ENCODE results near the gene CLASRP.

CLASRP gene

GRCh38 chr19:45051929-45052579, 13.2 kb downstream of the CLASRP start:
- no peak overlapping the region for H3K4me3 ChIP-seq (ENCODE audit: low read length)
- DNase-seq (ENCODE audit: low read depth, low spot score): no peak

GRCh38 chr19:45056831-45057230, 18.0 kb downstream of the CLASRP start:
- no peak overlapping the region for H3K4me3 ChIP-seq (ENCODE audit: low read length)
- DNase-seq (ENCODE audit: low read depth, low spot score): no peak

DNA sequence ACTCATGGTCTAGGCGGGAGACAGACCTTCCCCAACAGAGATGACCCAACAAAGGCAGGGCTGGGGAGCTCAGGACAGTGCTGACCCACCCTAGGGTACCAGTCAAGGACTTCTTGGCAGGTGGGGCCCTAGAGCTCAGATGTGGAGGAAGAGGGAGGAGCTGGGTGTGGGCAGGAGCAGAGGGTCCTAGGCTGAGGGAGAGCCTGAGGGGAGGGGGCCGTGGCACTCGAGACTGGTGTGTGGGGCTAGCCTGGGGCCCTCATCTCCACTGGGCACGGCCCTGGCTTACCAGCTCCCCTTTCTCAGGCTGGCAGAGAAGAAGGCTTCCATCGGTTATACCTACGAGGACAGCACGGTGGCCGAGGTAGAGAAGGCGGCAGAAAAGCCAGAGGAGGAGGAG, 18.6 kb downstream of the CLASRP start:
- no peak for DNase-seq (ENCODE audit: low read depth, low spot score)
- no peak overlapping the region for H3K4me3 ChIP-seq (ENCODE audit: low read length)

GRCh38 chr19:45058622-45059159, 19.8 kb downstream of the CLASRP start:
- no peak for DNase-seq (ENCODE audit: low read depth, low spot score)
- H3K4me3 ChIP-seq (ENCODE audit: low read length): no peak overlapping the region

- DNase-seq (ENCODE audit: low read depth, low spot score): peak; percentile 69
- no peak overlapping the region for H3K4me3 ChIP-seq (ENCODE audit: low read length)
These were observed 20.6 kb downstream of the CLASRP start for GRCh38 chr19:45059258-45059965.

DNA sequence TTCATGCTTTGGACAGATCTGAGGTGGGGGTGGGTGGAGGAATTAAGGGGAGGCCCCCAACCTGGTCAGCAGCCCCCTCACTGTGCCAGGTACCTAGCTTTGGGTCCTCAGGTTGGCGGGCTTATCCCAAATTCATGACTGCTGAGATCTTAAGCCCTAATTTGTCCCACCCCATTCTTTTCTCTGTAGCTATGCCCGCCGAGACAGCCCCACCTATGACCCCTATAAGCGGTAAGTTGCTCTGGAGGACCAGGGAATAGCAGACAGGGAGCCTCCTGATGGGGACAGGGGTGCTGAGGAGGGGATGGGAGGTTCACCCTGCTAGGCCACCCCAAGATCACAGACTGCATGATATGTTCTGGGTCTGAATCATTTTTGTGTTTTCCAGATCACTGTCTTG, 23.1 kb downstream of the CLASRP start:
- no peak overlapping the region for H3K4me3 ChIP-seq (ENCODE audit: low read length)
- no peak for DNase-seq (ENCODE audit: low read depth, low spot score)

DNA sequence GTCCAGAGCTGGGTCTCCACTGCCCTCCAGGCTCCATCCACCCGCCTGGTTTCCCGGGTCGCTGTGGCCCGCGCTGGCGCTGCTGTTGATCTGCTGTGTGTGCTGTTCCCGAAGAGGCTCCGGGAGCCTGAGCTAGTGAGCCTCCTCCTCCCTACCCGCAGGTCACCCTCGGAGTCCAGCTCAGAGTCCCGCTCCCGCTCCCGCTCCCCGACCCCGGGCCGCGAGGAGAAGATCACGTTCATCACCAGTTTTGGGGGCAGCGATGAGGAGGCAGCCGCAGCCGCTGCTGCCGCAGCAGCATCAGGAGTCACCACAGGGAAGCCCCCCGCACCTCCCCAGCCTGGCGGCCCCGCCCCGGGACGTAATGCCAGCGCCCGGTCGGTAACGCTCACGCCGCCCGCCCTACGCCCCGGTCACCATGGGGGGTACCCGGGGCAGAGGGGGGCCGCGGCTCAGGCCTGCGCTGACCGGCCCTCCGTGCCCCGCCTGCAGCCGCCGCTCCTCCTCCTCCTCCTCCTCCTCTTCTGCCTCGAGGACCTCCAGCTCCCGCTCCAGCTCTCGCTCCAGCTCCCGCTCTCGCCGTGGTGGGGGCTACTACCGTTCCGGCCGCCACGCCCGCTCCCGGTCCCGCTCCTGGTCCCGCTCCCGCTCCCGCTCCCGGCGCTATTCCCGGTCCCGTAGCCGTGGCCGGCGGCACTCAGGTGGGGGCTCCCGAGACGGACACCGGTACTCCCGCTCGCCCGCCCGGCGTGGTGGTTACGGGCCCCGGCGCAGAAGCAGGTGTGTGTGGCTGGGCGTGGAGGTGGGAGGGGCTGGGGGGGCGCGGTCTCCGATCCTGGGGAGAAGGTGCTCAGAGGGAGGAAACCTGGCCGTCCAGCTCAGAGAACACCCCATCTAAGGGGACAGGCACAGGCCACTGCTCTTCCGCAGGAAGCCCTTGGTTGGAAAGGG, 25.3 kb downstream of the CLASRP start:
- no peak for DNase-seq (ENCODE audit: low read depth, low spot score)
- H3K4me3 ChIP-seq (ENCODE audit: low read length): no peak overlapping the region

- H3K4me3 ChIP-seq (ENCODE audit: low read length): no peak overlapping the region
- no peak for DNase-seq (ENCODE audit: low read depth, low spot score)
These were observed 28.2 kb downstream of the CLASRP start for GRCh38 chr19:45066921-45067661.

GRCh38 chr19:45068041-45068440, 29.2 kb downstream of the CLASRP start:
- H3K4me3 ChIP-seq (ENCODE audit: low read length): no peak overlapping the region
- DNase-seq (ENCODE audit: low read depth, low spot score): no peak

DNA sequence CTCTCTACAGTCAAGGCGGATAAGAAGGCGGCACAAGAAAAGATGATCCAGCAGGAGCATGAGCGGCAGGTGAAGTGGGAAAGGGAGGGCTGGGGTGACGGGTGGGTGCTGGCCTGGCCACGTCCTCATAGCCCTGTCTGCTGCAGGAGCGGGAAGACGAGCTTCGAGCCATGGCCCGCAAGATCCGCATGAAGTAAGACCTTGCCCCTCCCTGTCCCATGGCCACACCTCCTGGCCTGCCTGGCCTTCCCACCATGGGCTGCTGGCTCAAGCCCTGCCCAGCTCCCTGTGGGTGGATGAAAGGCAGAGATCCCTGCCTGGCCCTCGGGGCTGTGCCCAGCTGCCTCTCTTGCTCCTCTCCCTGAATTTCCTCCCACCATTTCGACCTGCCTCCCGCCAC, 30.2 kb downstream of the CLASRP start:
- no peak for DNase-seq (ENCODE audit: low read depth, low spot score)
- no peak overlapping the region for H3K4me3 ChIP-seq (ENCODE audit: low read length)

DNA sequence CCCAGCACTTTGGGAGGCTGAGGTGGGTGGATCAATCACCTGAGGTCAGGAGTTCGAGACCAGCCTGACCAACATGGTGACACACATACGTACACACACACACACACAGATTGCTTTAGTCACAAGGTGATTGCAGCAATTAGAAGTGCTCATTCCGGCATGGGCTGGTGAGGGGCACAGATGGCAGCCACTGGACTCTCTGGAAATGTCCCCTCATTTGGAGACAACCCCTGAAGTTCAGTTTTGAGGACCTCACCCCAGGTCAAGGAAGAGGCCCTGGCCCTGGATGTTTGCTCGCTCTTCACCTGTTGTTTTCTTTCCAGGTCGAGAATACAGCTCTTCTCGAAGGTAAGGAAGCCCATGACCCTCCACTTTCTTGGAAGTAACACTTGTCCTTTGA, 31.4 kb downstream of the CLASRP start:
- DNase-seq (ENCODE audit: low read depth, low spot score): no peak
- no peak overlapping the region for H3K4me3 ChIP-seq (ENCODE audit: low read length)

GRCh38 chr19:45070861-45071544, 32.2 kb downstream of the CLASRP start:
- DNase-seq (ENCODE audit: low read depth, low spot score): no peak

DNA sequence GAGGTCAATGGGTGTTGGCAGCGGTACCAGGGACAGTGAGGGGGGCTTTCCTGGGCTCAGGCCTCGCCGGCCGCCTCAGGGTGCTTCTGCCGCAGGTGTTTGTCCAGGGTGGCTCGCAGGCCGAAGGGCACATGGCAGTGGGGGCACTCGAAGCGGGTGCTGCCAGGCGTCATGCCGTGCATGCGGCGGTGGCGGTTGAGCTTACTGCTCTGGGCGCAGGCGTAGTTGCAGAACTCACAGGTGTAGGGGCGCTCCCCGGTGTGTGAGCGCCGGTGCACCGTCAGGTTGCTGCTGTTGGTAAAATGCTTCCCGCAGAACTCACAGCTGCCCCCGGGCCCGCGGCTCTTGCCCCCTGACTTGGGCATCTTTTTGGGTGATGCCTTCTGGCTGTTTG, 32.7 kb downstream of the CLASRP start:
- no peak overlapping the region for H3K4me3 ChIP-seq (ENCODE audit: low read length)
- DNase-seq (ENCODE audit: low read depth, low spot score): no peak

More at GRCh38 chr19:45070861-45071544, 32.2 kb downstream of the CLASRP start:
- H3K4me3 ChIP-seq (ENCODE audit: low read length): no peak overlapping the region

DNA sequence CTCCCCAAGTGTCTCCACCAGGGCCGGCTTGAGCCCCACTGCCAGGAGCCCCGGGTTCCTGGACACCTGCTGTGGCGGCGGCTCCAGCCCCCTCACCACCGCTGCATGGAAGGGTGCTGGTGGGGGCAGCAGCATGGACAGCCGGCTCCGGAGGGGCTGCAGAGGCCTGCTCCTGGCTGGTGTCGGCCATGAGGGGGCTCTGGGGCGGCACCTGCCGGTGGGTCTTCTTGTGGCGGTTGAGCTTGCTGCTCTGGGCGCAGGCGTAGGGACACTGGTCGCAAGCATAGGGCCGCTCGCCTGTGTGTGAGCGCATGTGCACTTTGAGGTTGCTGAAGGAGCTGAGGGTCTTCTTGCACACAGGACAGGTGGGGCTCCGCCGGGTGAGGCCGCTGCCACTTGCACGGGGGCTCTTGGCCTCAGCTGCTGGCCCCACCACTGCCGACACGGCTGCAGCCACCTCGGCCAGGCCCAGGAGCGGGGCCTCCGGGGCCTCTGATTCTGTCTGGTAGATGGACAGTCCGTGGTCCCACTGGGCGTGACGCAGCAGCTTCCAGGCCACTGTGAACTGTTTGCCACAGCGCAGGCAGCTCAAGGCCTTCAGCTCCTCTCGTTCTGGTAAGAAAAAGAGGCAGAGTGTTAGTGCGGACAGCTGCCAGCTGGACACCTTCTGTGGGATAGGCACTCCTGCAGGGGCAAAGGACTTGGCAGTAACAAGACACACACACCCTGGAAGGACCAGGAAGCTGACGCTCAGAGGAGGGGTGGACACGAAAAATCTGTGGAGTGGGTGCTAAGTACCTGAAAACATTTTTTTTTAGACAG, 33.3 kb downstream of the CLASRP start:
- H3K4me3 ChIP-seq (ENCODE audit: low read length): no peak overlapping the region
- DNase-seq (ENCODE audit: low read depth, low spot score): no peak

DNA sequence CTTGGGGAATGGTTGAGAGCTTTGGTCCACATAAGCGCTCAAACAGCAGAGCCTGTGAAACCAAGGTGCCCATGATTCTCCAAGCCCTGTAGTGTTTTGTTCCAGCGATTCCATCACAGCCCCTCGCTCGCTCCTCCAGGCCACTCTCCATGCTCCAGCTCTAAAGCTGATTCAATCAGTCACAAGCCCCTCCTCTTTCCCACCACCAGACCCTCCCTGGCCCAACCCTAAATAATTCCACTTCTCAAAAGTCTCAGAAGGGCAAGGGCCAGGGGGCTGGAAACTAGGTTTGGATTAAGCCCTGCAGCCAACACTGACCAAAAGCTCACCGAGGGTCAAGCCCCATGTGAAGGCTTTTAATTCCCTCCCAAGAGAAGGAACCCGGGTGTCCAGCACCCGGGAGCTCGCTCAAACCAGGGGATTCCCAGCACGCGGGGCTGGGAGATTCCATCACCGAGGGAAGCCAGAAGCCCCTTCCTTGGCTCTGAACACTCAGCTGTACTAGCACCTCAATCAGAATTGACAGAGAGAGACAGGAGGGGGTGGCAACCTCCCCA, 36.0 kb downstream of the CLASRP start:
- no peak overlapping the region for H3K4me3 ChIP-seq (ENCODE audit: low read length)
- no peak for DNase-seq (ENCODE audit: low read depth, low spot score)

DNA sequence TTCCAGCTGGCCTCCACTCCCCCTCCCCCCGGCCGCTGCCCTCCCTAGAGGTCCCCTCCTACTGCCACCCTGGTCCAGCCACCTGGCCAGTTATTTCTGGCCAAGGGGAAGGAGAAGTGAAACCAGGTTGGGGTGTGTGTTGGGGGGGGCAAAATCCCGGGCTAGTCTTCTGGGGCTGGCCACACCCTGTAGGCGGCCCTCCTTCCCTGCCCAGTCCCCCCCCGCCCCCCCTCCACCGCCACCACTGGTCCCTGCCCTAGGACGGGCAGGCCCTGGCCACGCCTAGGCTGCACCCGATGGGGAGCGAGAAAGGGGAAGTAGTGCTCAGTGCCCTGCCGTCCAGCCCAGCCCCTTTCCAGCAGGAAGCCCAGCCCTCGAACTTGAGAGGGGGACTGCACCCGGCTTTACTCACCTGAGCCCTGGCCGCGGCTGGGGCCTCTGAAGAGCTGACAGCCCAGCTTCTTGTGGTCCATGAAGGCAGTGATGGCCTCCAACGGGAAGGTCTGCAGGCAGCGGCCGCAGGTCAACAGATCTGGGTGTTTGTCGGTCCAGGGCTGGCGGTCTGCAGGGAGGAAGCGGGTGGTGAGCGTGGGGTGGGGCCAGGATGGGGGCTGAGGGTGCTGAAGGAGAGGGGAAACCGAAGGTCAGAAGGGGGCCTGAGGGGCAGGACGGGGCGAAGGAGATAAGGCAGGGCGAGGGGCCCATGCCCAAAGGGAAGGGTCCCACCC, 36.6 kb downstream of the CLASRP start:
- DNase-seq (ENCODE audit: low read depth, low spot score): no peak
- no peak overlapping the region for H3K4me3 ChIP-seq (ENCODE audit: low read length)
